GM19238 (cell line): ENCODE data around the gene CCDC7.
"Not testable (repeated sequence)": the region's sequence is repeated elsewhere in the genome, so short reads cannot be mapped to it uniquely, and the experiment has no call there.

Source experiments
- DNase-seq: peaks from one replicate; pipeline ENCODE4 v3.0.0; 2011; ENCODE audit warnings: low spot score; ENCODE audit not compliant: insufficient read length

CCDC7 gene

DNA sequence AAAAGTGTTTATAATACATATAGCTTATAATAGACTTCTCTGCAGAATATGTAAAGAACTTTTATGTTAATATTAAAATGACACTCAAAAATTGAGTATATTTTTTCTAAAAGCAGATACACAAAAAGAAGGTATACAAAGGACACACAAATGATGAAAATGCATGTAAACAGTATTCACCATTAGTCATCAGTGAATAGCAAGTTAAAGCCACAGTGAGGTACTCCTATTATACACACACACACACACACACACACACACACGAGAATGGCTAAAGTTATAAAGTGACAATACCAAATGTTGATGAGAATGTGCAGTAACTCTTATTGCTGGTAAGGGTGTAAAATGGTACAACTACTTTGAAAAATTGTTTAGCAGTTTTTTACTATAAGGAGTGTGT lies 419.2 kb downstream of the CCDC7 start:
- DNase-seq, result no peak

DNA sequence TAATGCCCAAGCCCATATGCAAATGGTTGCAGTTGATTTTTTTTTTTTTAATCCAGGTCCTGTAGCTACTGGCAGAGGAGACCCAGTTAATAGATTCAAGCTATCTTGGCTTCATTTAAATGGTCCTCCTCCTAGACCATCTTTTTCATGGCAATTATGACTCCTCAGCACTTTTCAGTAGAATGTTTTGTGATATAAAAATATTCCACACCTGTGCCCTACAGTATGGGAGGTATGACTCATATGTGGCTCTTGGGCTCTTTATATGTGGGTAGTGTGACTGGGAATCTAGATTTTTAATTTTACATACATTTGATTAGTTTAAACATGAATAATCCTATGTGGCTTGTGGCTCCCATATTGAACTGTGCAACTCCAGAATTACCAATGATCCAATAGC lies 432.0 kb downstream of the CCDC7 start:
- no peak for DNase-seq

DNA sequence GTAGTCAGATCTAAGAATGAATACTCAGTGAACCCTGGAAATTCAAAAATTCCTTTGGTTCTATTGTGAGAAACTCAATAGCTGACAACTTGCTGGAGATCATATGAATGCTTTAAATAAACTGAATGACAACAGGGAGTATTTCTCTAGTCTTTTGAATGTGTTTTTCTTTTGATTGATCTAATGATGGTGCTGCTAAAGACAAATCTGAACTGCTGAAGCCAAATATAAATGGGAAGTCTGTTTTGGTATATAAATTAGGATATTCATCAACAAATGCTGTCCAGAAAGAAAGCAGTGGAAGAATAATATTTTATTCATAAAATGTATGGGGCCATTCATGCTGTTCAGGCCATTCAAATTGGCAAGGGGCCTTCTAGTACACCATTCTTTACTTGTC lies 432.7 kb downstream of the CCDC7 start:
- no peak for DNase-seq

DNA sequence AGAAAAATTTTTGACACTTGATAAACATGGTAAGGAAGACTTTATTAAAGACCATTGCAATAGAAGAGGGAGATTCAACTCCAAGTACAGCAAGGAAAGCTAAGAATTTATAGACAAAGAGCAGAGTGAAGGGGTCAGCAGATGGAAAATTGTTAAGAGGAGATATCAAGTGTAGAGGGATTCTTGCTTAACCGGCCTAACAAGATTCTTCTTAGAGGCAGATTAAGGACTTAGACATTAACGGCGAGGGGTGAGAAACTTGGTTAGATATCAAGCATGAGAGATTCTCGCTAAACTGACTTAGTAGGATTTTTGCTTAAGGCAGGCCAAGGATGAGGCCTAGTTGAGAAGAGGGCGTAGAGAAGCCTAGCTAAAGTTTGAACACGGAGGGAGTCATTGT lies 436.1 kb downstream of the CCDC7 start:
- no peak for DNase-seq

DNA sequence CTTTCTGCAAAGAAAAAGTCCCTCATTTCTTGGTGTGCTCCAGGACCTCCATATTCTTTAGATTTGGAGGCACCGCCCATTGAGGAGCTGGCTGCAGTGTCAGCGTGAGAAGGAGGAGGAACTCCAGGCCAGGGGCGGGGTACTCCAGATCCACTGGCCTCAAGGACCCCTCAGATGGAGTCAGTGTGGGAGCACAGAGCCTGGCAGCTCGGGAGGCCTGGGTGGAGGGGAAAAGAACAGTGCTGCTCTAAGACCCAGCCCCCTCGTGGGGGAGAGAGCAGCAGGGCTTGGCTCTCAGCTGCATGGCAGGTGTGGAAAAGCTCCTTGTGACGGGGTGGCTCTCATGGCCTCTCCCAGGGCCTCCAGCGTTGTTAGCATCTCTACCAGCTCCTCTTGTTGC lies 441.5 kb downstream of the CCDC7 start:
- no peak for DNase-seq

DNA sequence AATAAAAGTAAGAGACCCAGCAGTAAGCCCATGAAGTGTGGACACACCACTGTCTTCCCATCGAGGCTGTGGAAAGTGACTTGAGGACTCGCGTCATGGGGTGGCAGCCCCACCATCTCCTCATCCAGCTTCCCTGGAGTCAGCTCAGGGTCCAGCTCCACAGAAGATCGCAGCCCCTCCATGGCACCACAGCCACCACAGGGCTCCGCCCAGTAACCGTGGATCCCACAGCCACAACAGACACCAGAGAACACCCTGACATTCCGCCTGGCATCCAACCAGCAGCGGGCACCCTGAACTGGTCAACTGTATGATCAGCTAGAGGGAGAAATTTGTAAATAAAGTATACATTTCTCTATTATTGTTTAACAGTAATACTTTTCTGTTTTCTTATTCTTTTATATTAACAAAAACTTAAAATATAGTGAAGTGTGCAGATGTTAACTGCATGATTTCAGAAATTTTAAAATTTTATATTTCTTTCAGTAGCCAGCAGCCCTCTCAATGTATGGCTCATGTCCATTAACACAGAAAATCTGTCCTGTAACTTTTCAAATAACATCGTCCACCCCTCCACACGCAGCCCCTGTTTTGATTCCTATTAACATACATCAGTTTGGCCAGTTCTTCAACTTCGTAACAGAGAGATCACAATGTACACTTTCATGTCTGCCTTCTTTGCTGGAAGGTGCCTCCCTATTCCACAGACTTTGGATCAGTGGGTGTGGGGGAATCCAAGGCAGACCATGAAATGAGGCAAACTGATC lies 442.4 kb downstream of the CCDC7 start:
- DNase-seq, result no peak

DNA sequence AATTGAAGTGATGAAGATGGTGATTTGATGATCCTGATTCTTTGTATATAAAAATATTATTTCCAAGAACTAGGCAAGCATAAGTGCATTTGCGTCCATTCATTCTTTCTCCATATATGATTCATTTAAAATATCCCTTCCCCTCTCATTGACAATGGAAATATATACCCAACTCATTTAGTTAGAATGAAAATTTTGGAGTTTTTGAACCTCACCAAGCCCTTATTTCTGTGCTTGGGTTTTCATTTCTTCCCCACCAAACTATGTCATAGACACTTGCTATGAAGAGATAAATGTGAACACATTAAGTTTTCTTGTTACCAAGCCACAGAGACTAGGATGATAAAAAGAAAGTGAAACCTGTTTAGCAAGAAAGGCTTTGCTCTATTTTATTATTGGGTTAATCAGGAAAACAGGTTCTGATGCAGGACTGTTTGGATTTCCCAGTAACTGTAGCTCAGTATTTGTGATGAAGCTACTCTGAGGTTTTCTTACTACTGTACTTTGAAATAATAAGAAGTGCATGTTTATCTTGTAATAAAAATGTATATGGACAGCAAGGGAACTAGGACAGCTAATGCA lies 443.8 kb downstream of the CCDC7 start:
- DNase-seq, result no peak

DNA sequence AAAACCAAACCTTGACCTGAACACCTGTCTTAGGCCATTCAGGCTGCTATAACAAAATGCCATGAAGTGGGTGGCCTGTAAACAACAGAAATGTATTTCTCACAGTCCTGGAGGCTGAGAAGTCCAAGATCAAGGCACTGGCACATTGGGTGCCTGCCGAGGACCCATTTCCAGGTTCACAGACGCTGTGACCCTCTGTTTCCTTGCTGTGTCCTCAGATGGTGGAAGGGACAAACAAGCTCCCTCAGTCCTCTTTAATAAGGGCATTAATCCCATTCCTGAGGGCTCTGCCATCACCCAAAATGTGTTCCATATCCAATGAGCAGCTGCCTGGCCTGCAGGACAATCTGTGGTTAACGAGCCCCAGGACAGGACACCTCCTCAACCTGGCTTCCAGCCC lies 444.5 kb downstream of the CCDC7 start:
- no peak for DNase-seq

DNA sequence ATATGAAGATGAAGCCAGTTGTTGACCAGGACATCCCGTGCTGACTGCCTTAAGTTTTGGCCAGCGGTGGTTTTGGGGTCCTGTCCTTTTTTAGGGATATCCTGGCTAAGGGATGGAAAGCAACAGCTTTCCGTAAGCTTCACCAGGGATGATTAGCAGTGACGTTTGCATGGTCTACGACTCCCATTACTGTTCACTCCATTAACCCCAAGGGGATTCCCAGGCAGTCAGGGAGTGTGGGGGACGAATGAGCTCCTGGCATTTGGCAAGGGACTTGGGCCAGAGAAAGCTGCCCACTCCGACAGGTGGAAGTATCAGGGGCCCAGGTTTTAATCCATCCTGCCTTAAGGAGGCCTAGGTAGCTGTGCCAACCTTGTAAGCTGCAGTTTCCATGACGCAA lies 445.3 kb downstream of the CCDC7 start:
- DNase-seq, result no peak

DNA sequence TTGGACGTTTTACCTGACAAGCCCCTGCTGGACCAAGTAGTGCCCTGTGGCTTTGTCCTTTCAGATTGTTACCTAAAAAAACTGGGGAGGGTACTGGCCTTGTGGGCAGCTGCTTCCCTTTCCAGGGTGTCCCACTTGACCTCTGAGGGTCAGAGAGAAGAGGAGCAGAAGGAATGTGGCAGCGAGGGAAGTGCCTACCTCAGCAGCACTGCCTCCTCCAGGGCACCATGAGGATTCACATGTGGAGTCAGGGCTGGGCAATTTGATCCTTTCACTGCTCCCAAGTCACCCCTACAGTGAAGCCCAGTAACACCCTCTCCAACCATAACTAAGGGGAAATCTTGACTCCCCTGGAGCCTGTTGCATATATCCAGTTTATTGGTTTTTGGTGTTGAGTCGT lies 447.5 kb downstream of the CCDC7 start:
- no peak for DNase-seq

DNA sequence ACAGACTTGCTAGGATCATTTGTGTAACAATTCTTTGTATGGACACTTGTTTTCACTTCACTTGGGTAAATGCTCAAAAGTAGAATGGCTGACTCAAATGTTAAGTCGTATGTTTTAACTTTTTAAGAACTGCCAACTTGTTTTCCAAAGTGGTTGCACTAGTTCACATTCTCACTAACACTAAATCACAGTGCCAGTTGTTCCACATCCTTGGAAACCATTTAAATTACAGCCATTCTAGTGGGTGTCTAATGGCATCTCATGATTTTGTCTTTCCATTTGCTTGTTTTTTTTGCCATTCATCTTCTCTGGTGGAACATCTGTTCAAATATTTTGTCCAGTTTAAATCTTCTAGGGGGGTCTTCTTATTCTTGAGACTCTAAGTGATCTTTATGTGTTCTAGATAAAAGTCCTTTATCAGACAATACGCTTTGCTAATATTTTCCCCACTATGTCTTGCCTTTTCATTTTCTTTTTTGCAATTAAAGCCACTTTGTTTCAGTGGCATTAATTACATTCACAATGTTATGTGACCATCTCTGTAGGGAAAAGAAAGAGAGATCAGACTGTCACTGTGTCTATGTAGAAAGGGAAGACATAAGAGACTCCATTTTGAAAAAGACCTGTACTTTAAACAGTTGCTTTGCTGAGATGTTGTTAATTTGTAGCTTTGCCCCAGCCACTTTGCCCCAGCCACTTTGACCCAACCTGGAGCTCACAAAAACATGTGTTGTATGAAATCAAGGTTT lies 448.1 kb downstream of the CCDC7 start:
- no peak for DNase-seq

DNA sequence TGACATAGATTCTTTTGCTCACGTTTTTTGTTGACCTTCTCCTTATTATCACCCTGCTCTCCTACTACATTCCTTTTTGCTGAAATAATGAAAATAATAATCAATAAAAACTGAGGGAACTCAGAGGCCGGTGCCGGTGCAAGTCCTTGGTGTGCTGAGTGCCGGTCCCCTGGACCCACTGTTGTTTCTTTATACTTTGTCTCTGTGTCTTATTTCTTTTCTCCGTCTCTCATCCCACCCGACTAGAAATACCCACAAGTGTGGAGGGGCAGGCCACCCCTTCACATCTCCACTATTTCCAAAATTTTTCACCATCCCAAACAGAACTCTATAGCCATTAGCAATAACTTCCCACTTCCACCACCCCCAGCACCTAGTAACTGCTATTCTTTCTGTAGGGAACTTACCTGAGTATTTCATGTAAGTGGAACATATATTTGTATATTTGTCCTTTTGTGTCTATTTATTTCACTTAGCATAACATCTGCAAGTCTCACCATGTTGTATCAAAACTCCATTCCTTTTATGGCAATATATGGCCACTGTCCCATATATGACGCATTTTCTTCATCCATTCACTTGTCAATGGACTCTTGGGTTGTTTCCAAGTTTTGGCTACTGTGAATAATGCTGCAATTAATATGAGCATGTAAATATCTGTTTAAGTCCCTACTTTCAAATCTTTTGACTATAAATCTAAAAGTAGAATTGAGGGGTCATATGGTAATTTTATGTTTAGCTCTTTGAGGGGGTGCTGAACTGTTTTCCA lies 449.4 kb downstream of the CCDC7 start:
- not testable (repeated sequence) for DNase-seq

DNA sequence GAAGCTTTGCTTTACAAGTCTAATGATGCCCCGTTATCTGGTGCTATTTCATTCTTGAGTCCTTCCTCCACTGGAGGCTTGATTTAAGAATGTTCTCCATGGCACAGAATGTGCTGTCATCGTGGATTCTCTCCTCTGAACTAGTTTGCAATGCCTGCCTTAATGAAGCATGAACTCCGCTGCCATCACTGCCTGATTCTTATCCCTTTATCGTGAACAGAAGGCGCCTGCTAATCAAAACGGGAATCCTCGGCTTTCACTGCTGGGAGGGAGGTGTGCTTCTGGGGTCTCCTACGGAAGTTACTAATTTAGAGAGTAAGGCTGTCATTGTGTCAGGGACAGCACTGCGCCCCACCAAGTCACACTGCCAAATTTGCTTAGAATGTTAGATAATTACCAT lies 455.9 kb downstream of the CCDC7 start:
- no peak for DNase-seq

DNA sequence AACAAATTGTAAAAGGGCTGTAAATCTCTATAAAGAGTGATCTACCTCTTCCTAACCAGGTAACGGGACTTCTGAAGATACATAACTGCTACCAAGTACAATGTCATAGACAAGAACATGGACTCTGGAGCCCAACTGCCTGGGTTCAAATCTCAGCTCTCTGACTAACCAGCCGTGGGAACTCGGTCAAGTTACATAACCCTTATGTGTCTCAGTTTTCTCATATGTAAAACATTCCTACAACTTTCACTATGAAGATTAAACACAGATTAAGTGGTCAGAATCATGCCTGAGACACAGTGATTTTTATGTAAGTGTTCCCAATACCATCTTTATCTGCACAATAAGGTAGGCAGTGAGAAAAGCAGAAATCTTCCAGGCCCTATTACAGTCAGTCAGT lies 459.5 kb downstream of the CCDC7 start:
- DNase-seq, result no peak

DNA sequence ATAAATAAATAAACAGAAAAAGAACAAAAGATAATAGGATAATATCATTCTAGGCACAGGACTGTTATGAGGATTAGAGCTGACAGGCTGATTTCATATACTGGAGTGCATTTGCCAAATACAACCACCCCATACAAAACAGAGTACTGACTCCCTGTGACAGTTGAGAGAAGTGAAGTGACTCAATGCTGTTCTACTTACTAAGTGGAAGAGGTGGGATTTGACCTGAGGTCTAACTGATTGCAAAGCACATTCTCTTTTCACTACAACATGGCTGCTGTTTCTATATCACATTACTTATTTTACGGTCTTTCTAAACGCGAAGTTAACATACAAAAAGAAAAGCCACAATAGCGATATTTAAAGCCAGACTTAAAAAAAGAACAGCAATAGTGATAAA lies 460.7 kb downstream of the CCDC7 start:
- no peak for DNase-seq

DNA sequence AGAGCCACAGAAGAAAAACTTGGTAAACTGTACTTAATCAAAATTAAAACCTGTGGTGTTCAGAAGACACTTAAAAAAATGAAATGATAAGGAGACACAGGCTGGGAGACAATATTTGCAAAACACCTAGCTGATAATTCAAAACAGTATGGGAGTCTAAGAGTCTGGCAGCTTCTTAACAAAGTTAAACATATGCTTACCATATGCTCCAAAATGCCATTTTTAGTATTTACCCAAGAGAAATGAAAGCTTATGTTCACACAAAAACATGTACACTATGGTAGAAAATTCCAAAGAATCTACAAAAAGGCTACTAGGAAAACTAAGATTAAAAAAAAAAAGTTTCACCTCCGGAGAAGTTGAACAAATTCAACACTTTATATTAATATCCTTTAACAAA lies 463.5 kb downstream of the CCDC7 start:
- no peak for DNase-seq

DNA sequence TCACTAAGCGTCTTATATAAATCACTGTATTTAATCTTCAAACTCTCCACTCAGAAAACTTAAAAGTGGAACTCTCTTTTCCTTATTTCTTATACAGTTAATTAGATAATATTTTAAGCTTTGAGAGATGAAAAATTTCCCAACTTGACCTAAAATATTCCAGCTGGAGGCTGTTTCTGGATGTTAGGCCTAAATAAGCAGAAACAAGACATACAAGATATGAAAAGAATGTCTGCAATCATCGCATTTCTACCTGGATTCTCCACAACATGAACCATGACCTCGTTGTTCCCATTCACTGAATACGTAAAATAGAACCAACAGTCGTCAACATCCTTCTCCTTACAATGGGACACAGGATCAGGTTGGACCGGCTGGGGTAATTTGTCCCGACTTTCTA lies 464.0 kb downstream of the CCDC7 start:
- not testable (repeated sequence) for DNase-seq

DNA sequence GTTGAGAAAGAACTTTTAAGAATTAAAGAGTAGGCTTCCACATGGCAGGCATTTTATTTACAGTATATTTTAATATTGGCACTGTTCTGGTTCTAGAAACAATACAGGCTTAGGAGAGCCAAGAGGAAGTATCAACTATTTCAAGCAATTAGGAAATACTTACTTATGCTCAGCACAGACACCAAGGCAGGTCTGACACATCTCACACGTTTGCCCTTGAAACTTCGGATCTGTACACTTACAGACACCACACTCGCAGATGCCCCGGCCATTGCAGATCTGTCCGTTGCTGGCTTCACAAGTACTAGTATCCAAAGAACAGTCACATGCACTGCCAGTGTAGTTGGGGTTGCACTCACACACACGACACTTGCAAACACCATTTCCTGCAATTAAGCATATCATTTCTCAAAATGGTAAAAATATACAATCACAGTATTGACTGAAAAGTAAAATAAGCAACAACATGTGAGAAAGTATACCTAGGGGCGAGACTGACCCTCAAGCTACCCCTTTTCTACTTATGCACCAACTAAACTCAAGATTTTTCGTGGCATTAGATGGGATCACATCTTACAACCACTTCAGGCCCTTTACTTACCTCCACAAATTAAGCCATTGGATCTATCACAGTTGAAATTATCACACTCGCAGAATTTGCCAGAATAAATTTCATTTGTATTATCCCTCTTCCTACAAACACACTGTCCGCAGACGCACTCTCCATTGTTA lies 465.5 kb downstream of the CCDC7 start:
- DNase-seq, result no peak

DNA sequence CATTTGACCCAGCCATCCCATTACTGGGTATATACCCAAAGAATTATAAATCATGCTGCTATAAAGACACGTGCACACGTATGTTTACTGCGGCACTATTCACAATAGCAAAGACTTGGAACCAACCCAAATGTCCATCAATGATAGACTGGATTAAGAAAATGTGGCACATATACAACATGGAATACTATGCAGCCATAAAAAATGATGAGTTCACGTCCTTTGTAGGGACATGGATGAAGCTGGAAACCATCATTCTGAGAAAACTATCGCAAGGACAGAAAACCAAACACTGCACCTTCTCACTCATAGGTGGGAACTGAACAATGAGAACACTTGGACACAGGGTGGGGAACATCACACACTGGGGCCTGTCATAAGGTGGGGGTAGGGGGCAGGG lies 471.9 kb downstream of the CCDC7 start:
- DNase-seq, result not testable (repeated sequence)

DNA sequence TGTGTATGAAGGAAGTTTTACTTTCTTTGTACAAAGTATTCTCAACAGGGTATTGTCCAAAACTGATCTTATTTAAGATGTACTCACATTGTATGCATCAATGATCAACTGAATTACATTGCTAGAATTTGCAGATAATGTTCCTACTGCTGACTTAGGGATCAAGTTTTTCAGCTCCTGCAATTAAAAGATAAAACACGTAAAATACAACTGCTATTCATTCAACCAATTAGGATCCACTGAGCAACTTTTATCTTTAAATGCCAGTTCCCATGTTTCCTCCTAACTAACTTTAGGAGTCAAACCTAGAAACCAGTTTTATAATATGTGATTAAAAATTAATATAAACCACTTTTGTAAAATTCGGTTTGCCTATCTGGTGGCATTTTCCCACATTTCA lies 476.2 kb downstream of the CCDC7 start:
- DNase-seq, result no peak

DNA sequence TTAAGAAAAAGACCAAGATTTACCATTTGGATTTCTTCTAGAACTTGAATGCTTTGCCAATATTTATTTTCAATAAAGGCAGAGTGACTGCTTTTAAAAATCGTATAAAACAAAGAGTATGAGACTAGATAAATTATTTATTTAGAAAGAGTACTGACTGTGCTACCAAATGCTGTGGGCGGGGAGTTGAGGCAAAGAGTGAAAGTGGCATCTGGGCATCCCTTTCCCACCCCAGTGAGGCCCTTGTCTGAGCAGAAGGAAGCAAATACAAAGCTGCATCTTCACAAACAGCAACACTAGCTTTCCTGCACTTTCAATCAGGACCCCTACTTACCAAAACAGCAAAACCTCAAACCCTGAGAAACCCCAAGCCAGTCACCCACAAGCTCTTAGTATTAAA lies 477.2 kb downstream of the CCDC7 start:
- DNase-seq, result no peak
